Upper lobe of left lung (tissue), 6 donors: ENCODE results near the gene TMEM94. TPM values are rescaled to one million over a fixed set of nuclear protein-coding genes. Genes with fewer than 3 reads are reported as not detected.

Experiments
- ATAC-seq, 2 donors: fragments of 200-7000 bp; cut with Tn5 transposase; one replicate each; pipeline ENCODE4 v1.9.1; 2022; ENCODE audit warnings: mild to moderate bottlenecking in 2 of 2, moderate library complexity in 2 of 2; ENCODE audit not compliant: low FRiP score in 2 of 2
- DNase-seq, 2 donors: peaks; one replicate each; pipeline ENCODE4 v3.0.0-alpha.2; 2019 to 2020
- H3K27ac ChIP-seq, 4 donors: fragments of 200-600 bp; sonication (generic); one replicate each; pipeline ENCODE4 v1.5.1; 2016 to 2019
- H3K27me3 ChIP-seq, 4 donors: fragments of 200-600 bp; sonication (generic); one replicate each; pipeline ENCODE4 v1.5.1; 2017 to 2019
- H3K36me3 ChIP-seq, 4 donors: fragments of 200-600 bp; sonication (generic); one replicate each; pipeline ENCODE4 v1.5.1; 2016 to 2019
- H3K4me1 ChIP-seq, 4 donors: fragments of 200-600 bp; sonication (generic); one replicate each; pipeline ENCODE4 v1.5.1; 2018 to 2019
- H3K4me3 ChIP-seq, 4 donors: fragments of 200-600 bp; sonication (generic); one replicate each; pipeline ENCODE4 v1.5.1; 2017 to 2019; ENCODE audit warnings: mild to moderate bottlenecking in 2 of 4, moderate library complexity in 1 of 4
- H3K9me3 ChIP-seq, 4 donors: fragments of 200-600 bp; sonication (generic); one replicate each; pipeline ENCODE4 v1.5.1; 2018 to 2019
- EP300 ChIP-seq, 4 donors: sonication (generic); formaldehyde crosslinking; IDR thresholded peaks; one replicate each; pipeline ENCODE4 v1.5.1; 2017; ENCODE audit warnings: antibody characterized with exemption in 4 of 4, control low read depth in 2 of 4
- POLR2A ChIP-seq, 4 donors: fragments of 450-650 bp; IDR thresholded peaks; one replicate each; pipeline ENCODE4 v1.5.1; 2016 to 2017; ENCODE audit warnings: antibody characterized with exemption in 4 of 4, mild to moderate bottlenecking in 2 of 4
- POLR2AphosphoS5 ChIP-seq, 2 donors: sonication (generic); formaldehyde crosslinking; IDR thresholded peaks; one replicate each; pipeline ENCODE4 v1.5.1; 2017; ENCODE audit warnings: antibody characterized with exemption in 2 of 2
- WGBS, 2 donors: methylation state at CpG; one replicate each; pipeline ENCODE4 v1.1.5; 2017 to 2018; 5-methylcytosine and 5-hydroxymethylcytosine counted together
- total RNA-seq, 6 donors: library from RNA; depleted of rRNA in 4 of 6; stranded (reverse); fragments of >200 nt in 4 of 6; gene quantifications; one replicate each; pipeline versions ENCODE4 v1.1.0 to v1.2.1, GENCODE V29; 2016 to 2021
- TF ChIP-seq, protein P1 (sequence below), 6 experiments: fragments of 450-650 bp in 4 of 6; fragments of 200-600 bp in 2 of 6; sonication (generic) in 2 of 6; IDR thresholded peaks; one replicate each; pipeline ENCODE4 v1.5.1; 2016 to 2019; ENCODE audit warnings: antibody characterized with exemption in 6 of 6
- donor health status: DM: no; HTN: no; CAD: no; lungs with moderate emphysema.
- donor health status: DM: no; HTN: yes; CAD: no; lungs with severe emphysema.

Gene TMEM94
- total RNA-seq, 6 donors from 2014 or later, result 62.3 to 320 (median 90.5) TPM

DNA sequence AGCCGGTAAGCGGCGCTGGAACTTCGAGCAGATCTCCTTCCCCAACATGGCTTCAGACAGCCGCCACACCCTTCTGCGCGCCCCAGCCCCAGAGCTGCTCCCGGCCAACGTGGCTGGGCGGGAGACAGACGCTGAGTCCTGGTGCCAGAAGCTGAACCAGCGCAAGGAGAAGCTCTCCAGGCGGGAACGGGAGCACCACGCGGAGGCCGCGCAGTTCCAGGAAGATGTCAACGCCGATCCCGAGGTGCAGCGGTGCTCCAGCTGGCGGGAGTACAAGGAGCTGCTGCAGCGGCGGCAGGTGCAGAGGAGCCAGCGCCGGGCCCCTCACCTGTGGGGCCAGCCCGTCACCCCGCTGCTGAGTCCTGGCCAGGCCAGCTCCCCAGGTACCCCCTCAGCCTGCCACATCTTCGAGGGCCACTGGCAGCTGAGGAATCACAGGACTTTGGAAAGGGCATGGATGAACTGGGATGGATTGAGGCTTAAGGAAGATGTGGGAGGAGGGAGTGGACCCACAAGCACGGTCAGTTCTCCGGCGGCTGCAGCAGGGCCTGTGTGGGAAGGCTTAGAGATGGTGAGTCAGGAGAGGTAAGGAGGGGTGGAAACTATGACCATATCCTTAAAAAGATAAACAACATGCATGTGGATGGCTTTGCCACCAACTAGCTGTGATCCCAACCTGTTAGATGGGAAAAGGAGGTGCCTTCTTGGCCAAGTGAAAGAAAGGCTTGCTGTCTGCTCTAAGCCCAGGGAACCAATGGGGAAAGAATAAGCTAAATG is 65.7 kb downstream of the TMEM94 start:
- no peaks in the 10 kb centered on the region for H3K9me3 ChIP-seq
- DNase-seq (peak in 1 of 2 donors; percentile 81), ATAC-seq (no peak)
- peaks cover 0 to 19% (median 7%) of the 10 kb centered on the region in 4 donors for H3K36me3 ChIP-seq
- 93 to 94% methylated on average over 23 to 26 of the region's 33 CpGs for WGBS, 2 donors
- H3K27me3 ChIP-seq, result no peaks in the 10 kb centered on the region
- TF ChIP-seq POLR2AphosphoS5 (IDR thresholded peaks at IDR 0.05), result no peak
- TF ChIP-seq, protein P1, sequence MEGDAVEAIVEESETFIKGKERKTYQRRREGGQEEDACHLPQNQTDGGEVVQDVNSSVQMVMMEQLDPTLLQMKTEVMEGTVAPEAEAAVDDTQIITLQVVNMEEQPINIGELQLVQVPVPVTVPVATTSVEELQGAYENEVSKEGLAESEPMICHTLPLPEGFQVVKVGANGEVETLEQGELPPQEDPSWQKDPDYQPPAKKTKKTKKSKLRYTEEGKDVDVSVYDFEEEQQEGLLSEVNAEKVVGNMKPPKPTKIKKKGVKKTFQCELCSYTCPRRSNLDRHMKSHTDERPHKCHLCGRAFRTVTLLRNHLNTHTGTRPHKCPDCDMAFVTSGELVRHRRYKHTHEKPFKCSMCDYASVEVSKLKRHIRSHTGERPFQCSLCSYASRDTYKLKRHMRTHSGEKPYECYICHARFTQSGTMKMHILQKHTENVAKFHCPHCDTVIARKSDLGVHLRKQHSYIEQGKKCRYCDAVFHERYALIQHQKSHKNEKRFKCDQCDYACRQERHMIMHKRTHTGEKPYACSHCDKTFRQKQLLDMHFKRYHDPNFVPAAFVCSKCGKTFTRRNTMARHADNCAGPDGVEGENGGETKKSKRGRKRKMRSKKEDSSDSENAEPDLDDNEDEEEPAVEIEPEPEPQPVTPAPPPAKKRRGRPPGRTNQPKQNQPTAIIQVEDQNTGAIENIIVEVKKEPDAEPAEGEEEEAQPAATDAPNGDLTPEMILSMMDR (IDR thresholded peaks at IDR 0.05), result no peak
- no peak for TF ChIP-seq EP300 (IDR thresholded peaks at IDR 0.05)
- TF ChIP-seq POLR2A (IDR thresholded peaks at IDR 0.05), result no peak
- H3K27ac ChIP-seq, result no peak overlapping the region
- H3K4me3 ChIP-seq, result no peak overlapping the region
- peaks cover 28 to 41% (median 30%) of the 10 kb centered on the region in 4 donors for H3K4me1 ChIP-seq

DNA sequence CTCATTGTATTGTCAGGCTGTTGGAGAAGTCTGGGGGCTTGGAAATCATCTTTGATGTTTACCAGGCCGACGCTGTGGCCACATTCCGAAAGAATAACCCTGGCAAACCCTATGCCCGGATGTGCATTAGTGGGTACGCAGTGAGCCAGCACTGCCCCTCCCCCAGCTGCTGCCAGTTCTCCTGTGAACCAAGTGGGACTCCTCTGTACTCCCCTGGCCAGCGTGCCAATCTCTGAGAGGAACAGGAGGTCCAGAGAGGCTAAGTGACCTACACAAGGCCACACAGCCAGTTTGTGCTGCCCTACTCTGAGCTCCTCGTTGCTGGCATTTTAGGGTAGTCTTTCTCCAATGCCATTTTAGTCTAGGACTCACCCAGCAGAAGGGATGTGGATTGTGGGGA is 67.2 kb downstream of the TMEM94 start:
- Histone ChIP-seq H3K36me3 (peaks cover 0 to 19% (median 7%) of the 10 kb centered on the region in 4 donors), H3K27me3 (no peaks in the 10 kb centered on the region), H3K4me1 (peaks cover 17 to 33% (median 28%) of the 10 kb centered on the region in 4 donors), H3K9me3 (no peaks in the 10 kb centered on the region), H3K4me3 (no peak overlapping the region), H3K27ac (peak overlapping the region in 1 of 4 donors; percentile 81)
- DNase-seq (no peak), ATAC-seq (no peak)
- TF ChIP-seq POLR2A (IDR thresholded peaks at IDR 0.05), result no peak
- no peak for TF ChIP-seq POLR2AphosphoS5 (IDR thresholded peaks at IDR 0.05)
- TF ChIP-seq, protein P1 (IDR thresholded peaks at IDR 0.05), result no peak
- TF ChIP-seq EP300 (IDR thresholded peaks at IDR 0.05), result no peak
- 92 to 93% methylated on average over 5 to 7 of the region's 7 CpGs for WGBS, 2 donors

DNA sequence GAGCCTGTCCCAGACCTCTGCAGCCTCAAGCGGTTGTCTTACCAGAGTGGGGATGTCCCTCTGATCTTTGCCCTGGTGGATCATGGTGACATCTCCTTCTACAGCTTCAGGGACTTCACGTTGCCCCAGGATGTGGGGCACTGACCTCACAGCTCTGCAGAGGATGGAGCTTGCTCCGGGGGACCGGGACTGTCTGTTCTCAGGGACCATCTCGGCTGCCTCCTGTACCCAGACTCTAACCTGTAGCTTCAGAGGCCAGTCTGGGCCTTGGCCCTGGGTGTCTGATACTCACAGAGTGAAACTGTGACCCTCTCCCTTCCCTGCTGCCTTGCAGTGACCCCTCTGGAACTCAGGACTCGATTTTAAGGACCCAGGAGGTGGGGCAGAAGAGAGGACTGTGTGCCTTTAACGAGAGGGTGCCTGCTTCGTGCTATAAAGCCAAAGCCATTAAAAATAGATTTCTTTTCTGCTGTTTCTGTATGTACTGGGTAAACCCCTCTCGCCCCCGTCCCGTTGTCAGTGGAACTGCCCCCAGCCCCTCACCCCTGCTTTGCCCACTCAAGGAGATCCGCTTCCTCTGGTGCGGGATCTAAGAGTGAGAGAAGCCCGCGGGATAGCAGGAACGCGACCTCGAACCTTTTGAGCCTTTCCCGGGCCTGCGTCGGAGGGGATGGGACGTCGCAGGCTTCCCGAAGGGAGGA is 68.0 kb downstream of the TMEM94 start:
- no peaks in the 10 kb centered on the region for H3K27me3 ChIP-seq
- ATAC-seq (no peak), DNase-seq (no peak)
- peak overlapping the region; percentile 81 to 91 (median 86) for H3K27ac ChIP-seq
- peak overlapping the region; percentile 57 to 97 (median 90) for H3K4me3 ChIP-seq
- WGBS, 2 donors, result 22 to 33% methylated on average over 18 of the region's 24 CpGs
- H3K9me3 ChIP-seq, result no peaks in the 10 kb centered on the region
- peaks cover 17 to 33% (median 27%) of the 10 kb centered on the region in 4 donors for H3K4me1 ChIP-seq
- H3K36me3 ChIP-seq, result peaks cover 0 to 19% (median 7%) of the 10 kb centered on the region in 4 donors
- TF ChIP-seq EP300 (IDR thresholded peaks at IDR 0.05), result no peak
- no peak for TF ChIP-seq POLR2A (IDR thresholded peaks at IDR 0.05)
- TF ChIP-seq POLR2AphosphoS5 (IDR thresholded peaks at IDR 0.05), result no peak
- TF ChIP-seq, protein P1 (IDR thresholded peaks at IDR 0.05), result no peak

DNA sequence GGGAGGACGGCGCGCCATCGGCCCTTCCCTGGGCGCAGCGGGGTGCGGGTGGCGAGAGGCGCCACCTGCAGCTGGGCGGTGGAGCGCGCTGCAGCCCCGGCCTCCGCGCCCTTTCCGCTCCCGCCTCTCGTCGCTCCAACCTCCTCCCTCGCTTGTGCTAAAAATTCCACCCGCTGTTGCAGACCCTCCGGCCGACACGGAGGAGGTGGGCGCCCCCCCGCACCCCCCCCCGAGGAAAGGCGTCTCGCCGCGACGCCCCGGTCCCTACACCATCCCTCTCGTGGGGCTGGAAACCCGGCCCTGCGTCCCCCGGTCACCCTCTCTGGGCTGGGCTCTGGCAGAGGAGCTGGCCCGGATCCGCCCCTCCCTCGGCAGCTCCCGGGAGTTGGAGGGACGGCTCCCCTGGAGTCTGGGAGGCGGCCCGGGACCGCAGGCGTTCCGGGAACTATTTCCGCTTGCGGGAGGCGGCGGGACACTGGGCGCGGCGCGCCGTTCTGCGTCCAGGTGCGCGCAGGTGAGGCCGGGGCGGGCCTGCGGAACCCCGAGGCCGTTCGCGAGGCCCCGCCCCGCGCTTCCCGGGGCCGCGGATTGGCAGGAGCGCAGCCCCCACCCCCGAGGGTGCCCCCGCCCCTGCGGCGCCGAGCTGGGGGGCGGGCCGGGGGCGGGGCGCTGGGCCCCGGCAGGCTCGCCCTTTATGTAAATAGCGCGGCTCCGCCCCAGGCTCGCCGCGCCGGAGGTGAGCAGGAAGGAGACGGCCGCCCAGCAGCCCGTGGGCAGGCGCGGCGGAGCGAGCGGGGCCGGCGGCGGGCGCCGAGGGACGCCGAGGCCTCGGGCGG is 68.8 kb downstream of the TMEM94 start, which contains the start of gene LLGL2:
LLGL2 (plus strand) TSS at position 728 of the 836 bp plus-strand sequence. CDS start 17,730 bp downstream, outside the sequence.
- DNase-seq, result peak; percentile 90 to 97
- peak within 1 kb of the TSS; percentile 57 to 97 (median 90) for H3K4me3 ChIP-seq
- peaks cover 17 to 33% (median 27%) of the 10 kb centered on the region in 4 donors for H3K4me1 ChIP-seq
- no peaks in the 10 kb centered on the region for H3K9me3 ChIP-seq
- peak; percentile 92 to 94 for ATAC-seq
- H3K36me3 ChIP-seq, result peaks cover 0 to 15% (median 6%) of the 10 kb centered on the region in 4 donors
- 0 to 1% methylated on average over 16 to 25 of the region's 108 CpGs for WGBS, 2 donors
- TF ChIP-seq, protein P1 (IDR thresholded peaks at IDR 0.05), result peak in 5 of 6 experiments; percentile 41 to 73 (median 61)
- TF ChIP-seq EP300 (IDR thresholded peaks at IDR 0.05), result no peak
- peak in 3 of 4 donors; percentile 67 to 82 (median 75) for TF ChIP-seq POLR2A (IDR thresholded peaks at IDR 0.05)
- TF ChIP-seq POLR2AphosphoS5 (IDR thresholded peaks at IDR 0.05), result peak; percentile 8 to 47
- no peaks in the 10 kb centered on the region for H3K27me3 ChIP-seq
- H3K27ac ChIP-seq, result peak within 1 kb of the TSS; percentile 81 to 91 (median 86)
